Fibroblast of lung (primary cell): Measurements from ENCODE around the gene NRDE2.

ENCODE experiments used
- CTCF ChIP-seq, 2 donors: IDR thresholded peaks in 1 of 2; conservative IDR thresholded peaks in 1 of 2; 1 replicate in 1 of 2; 2 replicates in 1 of 2; pipeline ENCODE4 v1.5.1; 2011 to 2012; ENCODE audit warnings: low read length in 2 of 2, control low read depth in 1 of 2, inconsistent platforms in 1 of 2, low read depth in 1 of 2, mild to moderate bottlenecking in 1 of 2
- EZH2 ChIP-seq: IDR thresholded peaks from 2 replicates; pipeline ENCODE4 v1.5.1; 2012; ENCODE audit warnings: low read length, control low read depth, mild to moderate bottlenecking; ENCODE audit errors: missing control alignments

DNA sequence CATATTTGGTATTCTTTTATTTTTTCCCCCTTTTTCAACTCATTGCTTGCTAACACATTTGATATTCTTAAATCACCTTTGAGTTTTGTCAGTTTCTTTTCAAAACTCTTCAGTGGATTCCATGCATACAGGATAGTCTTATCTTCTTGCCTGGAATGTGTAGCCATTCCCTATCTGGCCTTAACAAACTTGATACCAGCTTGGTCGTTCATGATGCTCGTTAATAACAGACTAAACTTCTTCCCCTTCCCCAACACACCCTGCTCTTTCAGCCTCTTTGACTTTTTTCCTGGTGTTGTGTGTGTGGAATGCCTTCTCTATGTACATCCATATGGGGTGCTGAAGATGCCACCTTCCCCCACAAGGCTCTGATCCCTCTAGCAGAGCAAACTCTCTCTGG lies 47.4 kb upstream of the NRDE2 start:
- TF ChIP-seq CTCF (conservative IDR thresholded peaks at IDR 0.05 in 1 of 2, IDR thresholded peaks at IDR 0.05 in 1 of 2; ENCODE audit: low read depth in 1 of 2, low read length in 2 of 2) (no peak), EZH2 (no peak)
